ENCODE data around the gene PEMT. TPM values are rescaled to one million over a fixed set of nuclear protein-coding genes. Genes with fewer than 3 reads are reported as not detected.

Gene PEMT
- total and polyA plus RNA-seq, 2 of the 8 experiments (the other 6 are each of a cell fraction or from before 2014, with no cell fraction given): 42.0 to 118 TPM

GRCh38 chr17:17569691-17570090 is 21.8 kb downstream of the PEMT start (continued):
- TF ChIP-seq CHD7 (IDR thresholded peaks at IDR 0.05; ENCODE audit: insufficient replicate concordance, low read length) (no peak), HDAC6 (IDR thresholded peaks at IDR 0.05; ENCODE audit: low read depth, low read length) (no peak)

Measured in H1 (cell line).